Activated CD4-positive, alpha-beta T cell treated with anti-CD3 and anti-CD28 coated beads, Interleukin-2, amount 10 ng/mL, durations not matched to agents 24 days and 14 days (primary cell): ENCODE results near the gene KIF14. TPM values are rescaled to one million over a fixed set of nuclear protein-coding genes. Genes with fewer than 3 reads are reported as not detected.
"Not testable (repeated sequence)": the region's sequence is repeated elsewhere in the genome, so short reads cannot be mapped to it uniquely, and the experiment has no call there.

Source experiments
- DNase-seq: peaks from one replicate; pipeline ENCODE4 v3.0.0; 2022
- H3K27ac Mint-ChIP-seq: one replicate; pipeline ENCODE4 v1.8.0; 2022; ENCODE audit warnings: mild to moderate bottlenecking, mixed read lengths
- H3K27me3 Mint-ChIP-seq: one replicate; pipeline ENCODE4 v1.8.0; 2022; ENCODE audit warnings: mixed read lengths
- H3K36me3 Mint-ChIP-seq: one replicate; pipeline ENCODE4 v1.8.0; 2022; ENCODE audit warnings: low read depth, mild to moderate bottlenecking, mixed read lengths
- H3K4me1 Mint-ChIP-seq: one replicate; pipeline ENCODE4 v1.8.0; 2021; ENCODE audit warnings: mixed read lengths
- H3K4me3 Mint-ChIP-seq: one replicate; pipeline ENCODE4 v1.8.0; 2022; ENCODE audit warnings: mild to moderate bottlenecking, moderate library complexity, mixed read lengths
- H3K9me3 Mint-ChIP-seq: one replicate; pipeline ENCODE4 v1.8.0; 2021; ENCODE audit warnings: mixed read lengths
- intact Hi-C: fragments of 100-400 bp; cut with micrococcal nuclease; formaldehyde crosslinking; loops from one replicate; pipeline ENCODE4 v1.15.1; 2023
- total RNA-seq: library from RNA; stranded (reverse); gene quantifications from 2 replicates; pipeline ENCODE4 v1.2.3, GENCODE V29; 2022

The KIF14 gene
- total RNA-seq, 1 donor from 2014 or later: 11.6 TPM

DNA sequence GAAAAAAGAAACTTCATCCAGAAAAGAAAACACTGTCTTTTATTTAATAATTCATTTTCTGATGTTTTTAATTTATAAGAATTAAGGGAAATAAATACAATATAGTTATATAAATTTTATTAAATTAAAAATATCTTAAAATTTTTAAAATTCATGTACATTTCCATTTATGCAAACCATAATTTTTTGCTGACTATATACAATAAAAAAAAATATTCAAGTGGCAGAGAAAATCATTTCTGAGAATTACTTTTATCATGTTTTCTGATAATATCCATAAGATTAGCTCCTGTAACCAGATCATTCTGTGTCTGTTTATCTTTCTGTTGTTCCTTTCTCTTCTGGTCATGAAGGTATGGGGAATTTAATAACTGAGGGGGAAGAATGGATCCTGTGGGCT is 23.5 kb upstream of the KIF14 start:
- Mint-ChIP-seq H3K27ac (no peak overlapping the region), H3K9me3 (no peaks in the 10 kb centered on the region), H3K36me3 (peaks cover 28% of the 10 kb centered on the region), H3K4me3 (no peak overlapping the region), H3K27me3 (no peaks in the 10 kb centered on the region), H3K4me1 (peaks cover 7% of the 10 kb centered on the region)
- intact Hi-C loops: no loop called here
- DNase-seq: no peak

GRCh38 chr1:200642481-200642880 is 21.9 kb upstream of the KIF14 start:
- Mint-ChIP-seq H3K27ac (no peak overlapping the region), H3K27me3 (no peaks in the 10 kb centered on the region), H3K4me3 (no peak overlapping the region), H3K4me1 (peaks cover 7% of the 10 kb centered on the region), H3K9me3 (no peaks in the 10 kb centered on the region), H3K36me3 (peaks cover 20% of the 10 kb centered on the region)
- DNase-seq: no peak
- intact Hi-C loops: no loop called here

GRCh38 chr1:200640963-200641401 is 20.4 kb upstream of the KIF14 start:
- no peak for DNase-seq
- Mint-ChIP-seq H3K4me3 (no peak overlapping the region), H3K4me1 (peaks cover 7% of the 10 kb centered on the region), H3K27me3 (no peaks in the 10 kb centered on the region), H3K9me3 (no peaks in the 10 kb centered on the region), H3K36me3 (peaks cover 11% of the 10 kb centered on the region), H3K27ac (no peak overlapping the region)
- intact Hi-C loops: no loop called here

- H3K9me3 Mint-ChIP-seq: no peaks in the 10 kb centered on the region
- intact Hi-C loops: no loop called here
- H3K4me1 Mint-ChIP-seq: peaks cover 7% of the 10 kb centered on the region
- no peak for DNase-seq
- no peaks in the 10 kb centered on the region for H3K27me3 Mint-ChIP-seq
- H3K27ac Mint-ChIP-seq: no peak overlapping the region
- H3K4me3 Mint-ChIP-seq: no peak overlapping the region
- peaks cover 9% of the 10 kb centered on the region for H3K36me3 Mint-ChIP-seq
Observed at GRCh38 chr1:200640373-200640962, 19.9 kb upstream of the KIF14 start.

GRCh38 chr1:200638073-200638472 is 17.5 kb upstream of the KIF14 start:
- peaks cover 7% of the 10 kb centered on the region for H3K4me1 Mint-ChIP-seq
- peaks cover 6% of the 10 kb centered on the region for H3K36me3 Mint-ChIP-seq
- no peak for DNase-seq
- no peaks in the 10 kb centered on the region for H3K9me3 Mint-ChIP-seq
- H3K4me3 Mint-ChIP-seq: no peak overlapping the region
- intact Hi-C loops: no loop called here
- no peaks in the 10 kb centered on the region for H3K27me3 Mint-ChIP-seq
- no peak overlapping the region for H3K27ac Mint-ChIP-seq

DNA sequence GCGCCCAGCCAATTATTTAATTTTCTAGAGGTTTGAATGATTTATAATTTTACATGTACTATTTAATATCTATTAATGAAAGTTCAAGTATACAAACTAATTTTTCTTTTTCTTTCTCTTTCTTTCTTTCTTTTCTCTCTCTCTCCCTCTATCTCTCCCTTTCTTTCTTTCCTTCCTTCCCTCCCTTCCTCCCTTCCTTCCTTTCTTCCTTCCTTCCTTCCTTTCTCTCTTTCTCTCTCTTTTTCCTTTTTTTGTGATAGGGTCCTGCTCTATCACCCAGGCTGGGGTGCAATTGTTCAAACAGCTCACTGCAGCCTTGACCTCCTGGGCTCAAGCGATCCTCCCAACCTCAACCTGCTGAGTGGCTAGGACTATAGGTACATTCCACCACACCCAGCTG is 16.1 kb upstream of the KIF14 start:
- peaks cover 3% of the 10 kb centered on the region for H3K36me3 Mint-ChIP-seq
- intact Hi-C loops: no loop called here
- H3K27ac Mint-ChIP-seq: no peak overlapping the region
- H3K9me3 Mint-ChIP-seq: no peaks in the 10 kb centered on the region
- peaks cover 7% of the 10 kb centered on the region for H3K4me1 Mint-ChIP-seq
- H3K27me3 Mint-ChIP-seq: no peaks in the 10 kb centered on the region
- DNase-seq: no peak
- H3K4me3 Mint-ChIP-seq: no peak overlapping the region

DNA sequence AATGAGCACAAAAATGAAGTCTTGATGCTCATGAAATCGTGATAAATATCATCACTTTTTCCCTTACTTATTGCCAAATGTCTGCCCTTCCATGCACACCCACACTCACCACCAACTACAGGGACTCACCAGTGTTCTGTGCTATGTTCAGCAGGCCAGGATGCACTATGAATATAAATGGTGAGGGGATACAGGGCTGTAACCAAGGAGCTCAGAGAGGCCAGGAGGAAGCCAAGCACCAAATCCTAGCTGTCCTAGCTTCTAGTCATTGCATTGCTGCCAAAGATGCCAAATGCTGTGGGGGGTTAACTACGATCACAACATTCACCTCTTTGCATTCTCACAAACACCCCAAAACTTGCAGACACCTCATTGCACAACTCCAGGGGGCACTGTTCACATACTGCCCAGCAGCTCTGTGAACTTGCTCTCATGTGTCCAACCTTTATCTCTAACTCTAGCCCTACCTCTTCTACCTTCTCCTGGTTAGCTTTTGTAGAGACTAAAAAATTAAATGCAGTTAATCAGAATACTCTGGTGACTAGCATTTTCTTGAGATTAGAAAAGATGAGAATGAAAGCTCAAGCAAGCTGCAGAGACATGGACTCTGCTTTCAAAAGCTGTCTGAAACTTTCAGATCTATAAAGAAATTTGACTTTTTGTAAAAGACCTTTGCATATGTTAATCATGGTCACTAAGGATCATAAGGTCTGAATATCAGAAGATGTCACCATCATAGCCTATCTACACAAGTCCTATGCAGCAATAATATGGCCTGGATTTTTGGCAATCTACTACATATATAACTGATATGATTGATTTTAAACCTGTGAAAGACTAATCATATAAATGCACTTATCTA is 13.9 kb upstream of the KIF14 start:
- peaks cover 4% of the 10 kb centered on the region for H3K27me3 Mint-ChIP-seq
- intact Hi-C loops: no loop called here
- H3K27ac Mint-ChIP-seq: no peak overlapping the region
- H3K36me3 Mint-ChIP-seq: no peaks in the 10 kb centered on the region
- no peak overlapping the region for H3K4me3 Mint-ChIP-seq
- no peaks in the 10 kb centered on the region for H3K9me3 Mint-ChIP-seq
- DNase-seq: no peak
- peaks cover under 1% of the 10 kb centered on the region for H3K4me1 Mint-ChIP-seq

DNA sequence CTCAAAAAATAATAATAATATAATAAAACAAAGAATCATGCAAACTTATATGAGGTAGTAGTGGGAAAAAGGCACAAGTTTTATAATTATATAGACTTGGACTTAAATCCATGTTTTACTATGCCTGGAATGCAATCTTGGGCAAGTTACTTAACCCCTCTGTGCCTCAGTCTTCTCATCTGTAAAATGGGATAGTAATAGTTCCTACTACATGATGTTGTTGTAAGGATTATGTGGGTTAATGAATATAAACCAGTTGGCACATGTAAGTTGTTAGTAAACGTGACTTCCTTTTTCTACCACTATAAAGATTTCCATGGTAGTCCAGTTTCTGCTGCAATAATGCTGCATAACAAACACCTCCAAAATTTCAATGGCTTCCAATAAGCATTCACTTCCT is 10.8 kb upstream of the KIF14 start:
- Mint-ChIP-seq H3K27me3 (peaks cover 8% of the 10 kb centered on the region), H3K4me1 (peaks cover 22% of the 10 kb centered on the region), H3K27ac (no peak overlapping the region), H3K36me3 (no peaks in the 10 kb centered on the region), H3K4me3 (no peak overlapping the region), H3K9me3 (no peaks in the 10 kb centered on the region)
- no peak for DNase-seq
- intact Hi-C loops: no loop called here

DNA sequence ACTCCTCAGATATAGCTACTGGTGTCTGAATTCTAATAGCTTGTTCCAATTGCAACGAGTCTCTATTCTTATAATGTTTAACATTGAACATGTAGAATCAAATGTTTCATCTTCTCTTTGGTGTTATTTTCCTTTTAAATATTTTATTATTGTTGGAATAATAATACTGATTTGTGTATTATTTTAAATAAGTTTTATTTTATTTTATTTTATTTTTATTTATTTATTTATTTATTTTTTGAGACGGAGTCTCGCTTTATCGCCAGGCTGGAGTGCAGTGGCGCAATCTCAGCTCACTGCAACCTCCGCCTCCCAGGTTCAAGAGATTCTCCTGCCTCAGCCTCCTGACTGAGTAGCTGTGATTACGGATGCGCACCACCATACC is 10.0 kb upstream of the KIF14 start:
- H3K36me3 Mint-ChIP-seq, H3K4me3 Mint-ChIP-seq, H3K27me3 Mint-ChIP-seq, intact Hi-C loops, H3K9me3 Mint-ChIP-seq, H3K27ac Mint-ChIP-seq, DNase-seq: not testable (repeated sequence)
- peaks cover 25% of the 10 kb centered on the region for H3K4me1 Mint-ChIP-seq

DNA sequence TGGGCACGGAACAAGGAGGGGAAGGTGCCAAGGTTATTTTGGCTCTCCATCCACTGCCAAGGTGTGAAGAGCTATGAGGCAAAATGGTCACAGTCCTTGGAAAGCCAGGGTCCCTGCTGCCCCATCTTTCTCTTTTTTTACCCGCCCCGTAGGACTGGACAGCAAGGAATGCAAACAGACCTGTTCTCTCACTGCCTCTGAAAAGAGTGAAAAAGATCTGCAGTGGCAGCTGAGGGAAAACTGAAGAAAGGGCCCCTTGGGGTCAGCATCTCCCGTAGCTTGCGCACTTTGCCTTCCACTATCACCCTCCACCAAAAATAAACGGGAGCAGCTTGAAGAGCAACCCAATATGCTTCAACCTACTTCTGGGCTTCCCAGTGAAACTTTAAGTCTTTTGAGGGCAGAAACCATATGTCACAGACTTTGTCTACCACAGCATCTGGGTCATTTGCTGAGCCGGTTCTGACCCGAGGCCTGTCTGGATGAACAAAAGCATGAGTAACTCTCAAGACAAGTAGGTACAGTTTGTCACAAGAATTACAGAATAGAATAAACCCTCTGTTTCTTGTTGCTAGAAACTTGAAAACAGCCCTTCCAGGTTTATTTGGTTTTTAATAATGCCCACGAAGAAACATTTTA is 9.4 kb upstream of the KIF14 start:
- H3K27me3 Mint-ChIP-seq: peaks cover 8% of the 10 kb centered on the region
- no peaks in the 10 kb centered on the region for H3K36me3 Mint-ChIP-seq
- H3K4me1 Mint-ChIP-seq: peaks cover 30% of the 10 kb centered on the region
- no peak for DNase-seq
- intact Hi-C loops: loop anchor here (5.0 kb wide), 2 partner anchors 237 to 478 kb away; no protein-coding TSS in a partner anchor
- H3K9me3 Mint-ChIP-seq: no peaks in the 10 kb centered on the region
- H3K27ac Mint-ChIP-seq: no peak overlapping the region
- no peak overlapping the region for H3K4me3 Mint-ChIP-seq

DNA sequence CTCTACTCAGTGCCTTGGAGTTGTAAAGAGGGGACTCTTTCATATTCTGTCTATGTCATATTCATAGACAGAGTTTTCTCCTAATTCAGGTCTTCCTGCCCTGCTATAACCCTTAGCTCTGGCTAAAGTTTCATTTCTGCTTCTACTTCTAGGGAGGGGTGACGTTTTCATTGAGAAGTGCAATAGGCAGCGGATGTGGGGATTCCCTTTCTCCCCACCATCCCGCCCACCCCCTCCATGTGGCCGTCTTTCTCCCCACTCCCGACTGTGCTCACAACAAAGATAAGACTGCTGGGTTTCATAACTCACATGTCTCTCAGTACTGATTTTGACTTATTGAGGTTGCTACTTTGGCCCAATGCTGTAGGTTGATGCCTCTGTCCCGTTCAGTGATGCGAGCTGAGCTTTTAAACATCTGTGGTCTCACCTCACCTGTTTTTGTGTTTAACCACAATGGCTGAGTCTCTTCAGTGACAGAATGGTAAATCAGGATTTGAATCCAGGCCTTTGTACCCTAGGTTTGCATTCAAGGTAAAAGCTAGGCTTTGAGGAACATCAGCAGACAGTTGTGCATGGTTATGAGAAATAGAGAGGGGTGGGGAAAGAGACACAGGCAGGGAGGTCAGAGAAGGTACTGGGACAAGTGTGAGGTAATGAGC is 7.8 kb upstream of the KIF14 start:
- intact Hi-C loops: loop anchor here (5.0 kb wide), 2 partner anchors 239 to 476 kb away; no protein-coding TSS in a partner anchor
- Mint-ChIP-seq H3K27ac (peak overlapping the region; percentile 62), H3K9me3 (no peaks in the 10 kb centered on the region), H3K36me3 (no peaks in the 10 kb centered on the region), H3K4me1 (peaks cover 34% of the 10 kb centered on the region), H3K4me3 (peak overlapping the region; percentile 58), H3K27me3 (peaks cover 8% of the 10 kb centered on the region)
- peak; percentile 69 for DNase-seq

DNA sequence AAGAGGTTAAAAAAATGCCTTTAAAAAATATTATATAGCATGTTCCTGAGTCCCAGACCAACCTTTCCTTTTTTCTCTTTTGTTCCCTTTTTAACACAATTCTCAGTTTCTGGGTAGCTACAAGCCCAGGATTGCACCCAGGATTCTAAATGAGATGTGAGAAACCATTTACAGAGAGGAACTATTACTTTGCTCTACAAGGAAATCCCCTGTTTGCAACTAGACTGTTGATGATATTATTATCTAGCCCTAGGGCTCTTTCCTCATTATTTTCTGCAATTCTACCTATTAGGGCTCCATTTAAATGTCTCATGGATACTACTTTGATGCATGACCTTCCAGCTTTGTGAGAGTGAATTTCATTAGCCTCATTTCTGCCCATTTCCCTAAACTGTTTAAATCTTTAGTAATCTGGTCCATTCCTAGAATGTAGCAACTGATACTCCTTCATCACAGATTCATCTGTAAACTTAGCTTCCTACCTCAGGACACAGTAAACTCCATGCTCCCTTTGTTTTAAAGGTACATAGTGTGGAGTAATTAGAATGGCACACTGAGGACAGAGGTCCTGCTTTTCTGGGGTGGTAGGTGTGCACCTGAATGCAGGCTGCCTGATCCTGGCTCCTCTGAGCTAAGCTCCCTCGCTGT is 7.1 kb upstream of the KIF14 start:
- Mint-ChIP-seq H3K27me3 (peaks cover 8% of the 10 kb centered on the region), H3K36me3 (no peaks in the 10 kb centered on the region), H3K9me3 (no peaks in the 10 kb centered on the region), H3K27ac (peak overlapping the region; percentile 62), H3K4me1 (peaks cover 34% of the 10 kb centered on the region), H3K4me3 (peak overlapping the region; percentile 58)
- DNase-seq: peak; percentile 48
- intact Hi-C loops: loop anchor here (5.0 kb wide), 2 partner anchors 240 to 475 kb away; no protein-coding TSS in a partner anchor

DNA sequence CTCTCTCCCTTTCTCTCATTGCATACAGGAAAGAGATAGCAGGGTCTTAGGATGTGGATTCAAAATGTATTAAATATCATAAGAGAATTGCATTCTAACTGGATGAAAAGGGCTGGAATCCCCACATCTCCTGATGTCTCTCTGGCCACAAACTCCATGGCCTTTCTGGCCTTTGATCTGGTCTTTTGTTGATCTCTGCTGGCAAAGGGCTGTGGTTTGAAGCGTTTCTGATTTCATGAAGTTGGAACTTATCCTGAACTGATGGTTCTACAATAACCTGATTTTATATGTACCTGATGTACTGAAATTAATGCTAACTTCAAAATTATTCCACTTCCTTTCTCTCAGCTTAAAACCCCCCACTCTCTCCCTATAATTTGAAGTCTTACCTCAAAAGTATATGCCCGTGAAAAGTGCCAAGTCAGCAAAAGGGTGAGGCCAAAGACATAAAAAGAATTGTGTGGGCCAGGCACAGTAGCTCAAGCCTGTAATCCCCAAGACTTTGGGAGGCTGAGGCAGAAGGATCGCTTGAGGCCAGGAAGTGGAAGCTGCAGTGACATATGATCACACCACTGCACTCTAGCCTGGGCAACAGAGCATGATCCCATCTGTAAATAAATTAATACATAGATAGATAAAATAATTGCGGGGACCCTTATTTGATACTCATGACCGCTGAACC is 6.4 kb upstream of the KIF14 start:
- Mint-ChIP-seq H3K27me3 (peaks cover 8% of the 10 kb centered on the region), H3K27ac (no peak overlapping the region), H3K4me3 (peak overlapping the region; percentile 3), H3K4me1 (peaks cover 34% of the 10 kb centered on the region), H3K36me3 (no peaks in the 10 kb centered on the region), H3K9me3 (no peaks in the 10 kb centered on the region)
- intact Hi-C loops: loop anchor here (5.0 kb wide), 2 partner anchors 240 to 475 kb away; no protein-coding TSS in a partner anchor
- DNase-seq: peak; percentile 55
